Ramos (cell line): ENCODE measurements around the gene HEXD.

Experiments used
- in situ Hi-C: fragments of 300-500 bp; cut with MboI; formaldehyde crosslinking; loops from one replicate; pipeline ENCODE4 v1.14.3; 2022; ENCODE audit warnings: low sequenced_read_pairs; ENCODE audit not compliant: unreplicated experiment

The HEXD gene

GRCh38 chr17:82477934-82478333 lies 59.8 kb downstream of the HEXD start:
- in situ Hi-C loops: no loop called here

- in situ Hi-C loops: no loop called here
These were observed 61.5 kb downstream of the HEXD start for GRCh38 chr17:82479602-82480001.

- in situ Hi-C loops: no loop called here
These were observed 62.2 kb downstream of the HEXD start for GRCh38 chr17:82480318-82480717.

GRCh38 chr17:82483204-82483660 lies 65.1 kb downstream of the HEXD start:
- in situ Hi-C loops: no loop called here

- in situ Hi-C loops: no loop called here
These were observed 65.7 kb downstream of the HEXD start for GRCh38 chr17:82483836-82484235.

- in situ Hi-C loops: no loop called here
These were observed 68.3 kb downstream of the HEXD start for GRCh38 chr17:82486231-82487094.

- in situ Hi-C loops: no loop called here
These were observed 69.8 kb downstream of the HEXD start for GRCh38 chr17:82487910-82488309.

GRCh38 chr17:82489117-82489516 lies 71.0 kb downstream of the HEXD start:
- in situ Hi-C loops: no loop called here

GRCh38 chr17:82489851-82490511 lies 71.8 kb downstream of the HEXD start:
- in situ Hi-C loops: no loop called here

- in situ Hi-C loops: no loop called here
These were observed 72.5 kb downstream of the HEXD start for GRCh38 chr17:82490512-82491195.

GRCh38 chr17:82491196-82491530 lies 73.0 kb downstream of the HEXD start:
- in situ Hi-C loops: no loop called here

- in situ Hi-C loops: no loop called here
These were observed 73.4 kb downstream of the HEXD start for GRCh38 chr17:82491533-82491932.
